ENCODE data around the gene LCE1B.

Gene LCE1B

DNA sequence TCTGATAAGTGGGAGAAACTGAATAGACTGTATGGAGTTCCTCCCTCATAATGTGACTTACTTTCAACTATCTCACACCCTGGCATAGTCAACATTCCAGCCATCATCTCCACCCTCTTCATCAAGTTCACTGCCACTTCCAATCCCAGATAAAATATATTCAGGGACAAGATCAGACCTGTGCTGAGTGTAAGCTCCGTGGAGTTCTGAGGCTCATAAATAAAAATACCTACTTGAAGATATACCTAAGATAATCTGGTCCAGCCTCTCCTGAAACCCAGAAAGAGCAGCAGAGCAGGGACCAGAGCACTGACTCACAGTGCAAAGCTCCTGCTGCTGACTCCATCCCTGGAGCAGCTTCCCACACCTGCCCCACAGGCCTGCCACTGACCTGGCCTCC, 46.3 kb downstream of the LCE1B start:
- Histone ChIP-seq H3K4me3 (ENCODE audit: insufficient read depth, low read depth, low read length, poor library complexity, severe bottlenecking) (no peak overlapping the region), H3K27ac (ENCODE audit: insufficient read depth, low read length, poor library complexity, severe bottlenecking) (no peak overlapping the region), H3K4me1 (ENCODE audit: control insufficient read depth, insufficient read depth, low read length, poor library complexity, severe bottlenecking) (no peaks in the 10 kb centered on the region), H3K36me3 (ENCODE audit: control insufficient read depth, insufficient read depth, low read length) (no peaks in the 10 kb centered on the region), H3K9me3 (ENCODE audit: control insufficient read depth, low read length) (no peaks in the 10 kb centered on the region), H3K27me3 (replicated peaks; ENCODE audit: control insufficient read depth, insufficient read depth, low read length, poor library complexity, severe bottlenecking) (no peaks in the 10 kb centered on the region)
- no peak for DNase-seq

DNA sequence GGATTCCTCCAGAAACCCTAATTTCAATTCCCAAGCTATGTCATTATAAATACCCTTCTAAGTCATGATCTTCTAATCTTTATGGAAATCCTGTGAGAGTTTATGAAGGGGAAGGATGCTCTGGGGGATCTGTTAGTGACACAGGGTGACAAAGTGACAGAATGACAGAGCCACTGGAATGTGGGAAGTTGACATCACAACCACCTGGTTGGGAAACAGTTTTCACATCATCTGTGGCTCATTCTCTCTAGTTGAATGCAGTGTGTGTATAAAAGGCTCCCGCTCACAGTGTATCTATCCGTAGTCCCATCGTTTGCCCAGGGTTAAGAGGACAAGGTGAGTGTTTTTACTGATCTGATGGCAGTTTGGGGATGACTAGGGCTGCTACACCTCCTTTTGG, 47.9 kb downstream of the LCE1B start, which contains the start of gene LCE7A:
TSS of gene LCE7A (plus strand) at position 301 of the 400 bp plus-strand sequence. CDS start 702 bp downstream, outside the sequence.
- H3K27me3 ChIP-seq (replicated peaks; ENCODE audit: control insufficient read depth, insufficient read depth, low read length, poor library complexity, severe bottlenecking), result peaks cover 4% of the 10 kb centered on the region
- H3K4me3 ChIP-seq (ENCODE audit: insufficient read depth, low read depth, low read length, poor library complexity, severe bottlenecking), result no peak within 1 kb of the TSS
- H3K4me1 ChIP-seq (ENCODE audit: control insufficient read depth, insufficient read depth, low read length, poor library complexity, severe bottlenecking), result no peaks in the 10 kb centered on the region
- H3K27ac ChIP-seq (ENCODE audit: insufficient read depth, low read length, poor library complexity, severe bottlenecking), result no peak within 1 kb of the TSS
- no peaks in the 10 kb centered on the region for H3K36me3 ChIP-seq (ENCODE audit: control insufficient read depth, insufficient read depth, low read length)
- H3K9me3 ChIP-seq (ENCODE audit: control insufficient read depth, low read length), result no peaks in the 10 kb centered on the region
- no peak for DNase-seq

DNA sequence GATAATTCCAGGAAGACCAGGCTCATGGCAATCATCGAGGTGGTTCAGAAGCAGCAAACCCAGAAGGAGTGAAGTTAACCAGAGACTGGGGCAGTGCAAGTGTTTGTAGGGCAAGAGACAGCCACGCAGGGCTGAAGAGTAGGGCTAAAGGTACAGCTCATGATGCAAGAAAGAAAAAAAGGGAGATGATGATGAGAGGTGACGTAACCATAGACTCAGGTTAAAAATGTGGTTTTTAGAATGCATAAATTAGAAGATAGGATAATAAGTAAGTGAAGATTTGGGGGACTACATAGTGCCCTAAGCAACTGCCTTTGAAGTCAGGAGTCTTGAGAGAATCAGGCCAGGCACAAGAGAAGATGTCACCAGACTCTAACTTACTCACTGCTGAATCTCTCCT, 48.4 kb downstream of the LCE1B start:
- H3K27ac ChIP-seq (ENCODE audit: insufficient read depth, low read length, poor library complexity, severe bottlenecking), result no peak overlapping the region

DNA sequence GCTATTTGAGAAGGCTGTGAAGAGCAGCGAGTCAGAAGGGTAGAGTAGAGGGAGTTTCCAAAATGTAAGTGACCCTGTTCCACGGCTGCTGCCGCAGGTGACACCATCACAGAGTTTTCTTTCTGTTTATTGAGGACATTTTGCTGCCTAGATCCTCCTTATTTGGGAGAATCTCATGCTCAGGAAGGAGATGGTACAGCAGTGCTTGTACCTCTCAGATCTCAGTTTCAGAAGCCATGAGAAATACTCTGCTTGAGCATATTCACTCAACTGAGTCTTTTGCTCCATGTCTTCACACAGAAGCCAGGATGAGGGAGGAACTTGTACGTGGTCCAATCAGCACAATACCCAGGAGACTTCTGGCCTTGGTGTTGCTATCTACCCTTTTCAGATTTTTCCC, 49.6 kb downstream of the LCE1B start:
- Histone ChIP-seq H3K4me1 (ENCODE audit: control insufficient read depth, insufficient read depth, low read length, poor library complexity, severe bottlenecking) (no peaks in the 10 kb centered on the region), H3K9me3 (ENCODE audit: control insufficient read depth, low read length) (no peaks in the 10 kb centered on the region), H3K36me3 (ENCODE audit: control insufficient read depth, insufficient read depth, low read length) (no peaks in the 10 kb centered on the region), H3K27me3 (replicated peaks; ENCODE audit: control insufficient read depth, insufficient read depth, low read length, poor library complexity, severe bottlenecking) (peaks cover 4% of the 10 kb centered on the region), H3K27ac (ENCODE audit: insufficient read depth, low read length, poor library complexity, severe bottlenecking) (no peak overlapping the region), H3K4me3 (ENCODE audit: insufficient read depth, low read depth, low read length, poor library complexity, severe bottlenecking) (no peak overlapping the region)
- DNase-seq, result no peak

More for the DNA sequence above, 48.4 kb downstream of the LCE1B start:
- H3K27me3 ChIP-seq (replicated peaks; ENCODE audit: control insufficient read depth, insufficient read depth, low read length, poor library complexity, severe bottlenecking), result peaks cover 4% of the 10 kb centered on the region
- no peak for DNase-seq
- H3K4me3 ChIP-seq (ENCODE audit: insufficient read depth, low read depth, low read length, poor library complexity, severe bottlenecking), result no peak overlapping the region
- H3K36me3 ChIP-seq (ENCODE audit: control insufficient read depth, insufficient read depth, low read length), result no peaks in the 10 kb centered on the region
- H3K9me3 ChIP-seq (ENCODE audit: control insufficient read depth, low read length), result no peaks in the 10 kb centered on the region
- H3K4me1 ChIP-seq (ENCODE audit: control insufficient read depth, insufficient read depth, low read length, poor library complexity, severe bottlenecking), result no peaks in the 10 kb centered on the region
